Fibroblast of the conjunctiva (primary cell): Measurements from ENCODE around the gene TMEM51.

Experiments used
- DNase-seq: peaks from one replicate; pipeline ENCODE4 v3.0.0-alpha.2; 2010; ENCODE audit warnings: low read depth

Gene TMEM51

DNA sequence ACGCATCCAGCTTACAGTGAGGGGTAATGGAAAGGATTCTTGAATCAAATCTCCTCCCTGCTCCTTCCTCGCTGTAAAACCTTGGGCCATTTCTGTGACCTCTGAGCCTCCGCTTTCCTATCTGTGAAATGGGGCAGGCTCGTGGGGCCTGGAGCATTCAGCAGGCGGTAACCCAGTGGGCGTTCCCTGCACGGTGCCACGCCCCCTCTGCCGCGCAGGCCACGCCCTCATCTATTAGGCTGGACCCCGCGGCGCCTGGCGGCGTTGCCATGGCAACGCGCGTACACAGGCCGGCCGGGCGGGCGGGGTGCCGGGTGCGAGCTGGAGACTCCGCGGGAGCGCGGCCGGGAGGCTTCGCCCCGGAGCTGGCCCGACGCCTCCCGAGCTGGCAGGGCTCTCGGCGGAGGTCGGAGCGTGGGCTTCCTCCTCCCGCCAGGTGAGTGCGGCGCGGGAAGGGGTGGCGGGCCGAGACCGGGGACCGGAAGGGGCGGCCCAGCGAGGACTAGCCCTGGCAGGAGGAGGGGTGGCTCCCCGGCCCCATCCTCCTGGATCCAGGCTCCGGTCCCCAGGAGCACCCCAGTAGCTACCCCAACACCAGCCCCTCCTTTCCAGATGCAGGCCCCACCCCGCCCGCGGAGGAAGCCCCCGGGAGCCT is 93.5 kb downstream of the TMEM51 start, which contains the start of gene FHAD1:
TSS of gene FHAD1 (plus strand) at position 264 of the 655 bp plus-strand sequence. CDS start 4,562 bp downstream, outside the sequence.
- DNase-seq = peak; percentile 40

GRCh38 chr1:15248216-15248615 is 94.7 kb downstream of the TMEM51 start:
- DNase-seq = no peak

DNA sequence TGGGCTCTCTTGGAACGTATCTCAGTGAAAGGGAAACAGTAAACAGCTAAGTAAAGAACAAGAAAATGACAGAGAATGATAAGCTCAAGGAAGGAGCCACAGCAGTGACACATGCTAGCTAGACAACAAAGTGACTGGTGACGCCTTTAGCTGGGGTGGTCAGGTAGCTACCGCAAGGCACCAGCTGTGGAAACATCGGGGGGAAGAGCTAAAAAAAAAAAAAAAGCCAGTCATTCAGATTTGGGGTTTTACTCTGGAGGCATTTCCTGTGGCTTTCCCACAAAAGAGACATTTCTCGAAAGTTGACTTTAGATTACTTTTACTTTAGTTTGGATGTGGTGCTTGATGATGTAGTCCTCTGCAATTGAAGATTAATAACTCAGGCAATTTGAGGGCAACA is 95.5 kb downstream of the TMEM51 start:
- DNase-seq = no peak

GRCh38 chr1:15251857-15252835 is 98.6 kb downstream of the TMEM51 start:
- no peak for DNase-seq

DNA sequence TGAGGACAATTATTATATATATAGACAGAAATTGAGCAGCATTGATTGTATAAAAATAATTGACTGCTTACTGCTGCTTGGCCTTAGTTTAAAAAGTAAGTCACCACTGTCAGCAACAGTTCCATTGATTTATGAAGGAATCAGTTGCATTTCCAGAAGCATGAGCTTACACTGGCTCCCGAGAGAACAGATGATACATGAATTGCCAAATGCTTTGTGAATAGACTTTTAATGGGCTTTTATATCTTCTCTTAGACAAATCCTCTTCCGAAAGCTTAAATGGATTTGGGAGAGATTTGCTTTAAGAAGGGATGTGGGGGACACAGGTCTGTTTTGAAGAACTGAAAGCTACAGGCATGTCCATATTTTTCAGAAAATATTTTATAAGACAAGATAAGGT is 101.0 kb downstream of the TMEM51 start:
- no peak for DNase-seq

GRCh38 chr1:15255582-15256149 is 102.1 kb downstream of the TMEM51 start:
- no peak for DNase-seq

DNA sequence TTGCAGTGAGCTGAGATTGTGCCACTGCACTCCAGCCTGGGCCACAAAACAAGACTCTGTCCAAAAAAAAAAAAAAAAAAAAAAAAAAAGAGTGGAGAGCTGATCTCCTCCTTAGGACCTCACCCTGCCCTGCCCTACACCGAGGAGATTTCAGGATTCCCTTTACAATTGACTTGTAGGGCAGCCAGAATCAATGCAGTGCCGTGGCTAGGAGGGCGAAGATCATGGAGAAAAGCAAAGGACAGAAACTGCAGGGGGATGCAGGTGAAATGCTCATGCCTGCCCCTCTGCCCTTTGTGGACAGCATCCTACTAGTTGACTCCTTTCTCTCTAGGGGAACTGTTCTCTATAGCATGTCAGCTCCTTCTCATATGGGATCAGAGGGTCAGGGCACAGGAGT is 103.0 kb downstream of the TMEM51 start:
- DNase-seq = no peak

GRCh38 chr1:15257309-15257708 is 103.8 kb downstream of the TMEM51 start:
- DNase-seq = no peak

DNA sequence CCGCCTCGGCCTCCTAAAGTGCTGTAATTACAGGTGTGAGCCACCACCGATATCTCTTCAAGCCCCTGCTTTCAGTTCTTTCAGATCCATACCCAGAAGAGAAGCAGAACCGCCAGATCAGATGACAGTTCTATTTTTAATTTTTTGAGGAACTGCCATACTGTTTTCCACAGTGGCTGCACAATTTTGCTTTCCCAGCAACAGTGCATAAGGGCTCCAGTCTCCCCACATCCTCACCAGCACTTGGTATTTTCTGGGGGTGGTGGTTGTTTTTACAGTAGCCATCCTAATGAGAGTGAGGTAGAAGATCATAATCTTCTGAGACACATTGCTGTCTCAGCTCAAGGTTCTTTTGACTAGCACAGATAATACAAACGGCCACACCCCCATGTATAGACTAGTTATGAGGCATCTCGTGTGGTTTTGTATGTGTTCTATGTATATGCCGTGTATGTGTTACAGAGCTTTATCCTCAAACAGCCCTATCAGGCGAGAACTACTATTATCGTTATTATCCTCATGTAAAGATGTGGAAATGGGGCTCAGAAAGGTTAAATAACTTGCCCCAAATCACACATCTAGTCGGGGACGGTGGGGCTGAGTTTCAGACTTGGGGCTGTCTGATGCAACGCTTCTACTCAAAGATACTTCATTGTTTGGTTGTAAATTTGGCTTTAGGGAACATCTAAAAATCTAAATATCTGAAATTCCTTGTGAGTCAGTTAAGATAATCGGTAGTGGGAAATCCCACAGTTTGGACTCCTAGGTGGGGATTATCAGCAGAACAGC is 105.5 kb downstream of the TMEM51 start:
- DNase-seq = no peak

- no peak for DNase-seq
Observed at GRCh38 chr1:15259622-15260007, 106.1 kb downstream of the TMEM51 start.

GRCh38 chr1:15260418-15261154 is 107.0 kb downstream of the TMEM51 start:
- no peak for DNase-seq

DNA sequence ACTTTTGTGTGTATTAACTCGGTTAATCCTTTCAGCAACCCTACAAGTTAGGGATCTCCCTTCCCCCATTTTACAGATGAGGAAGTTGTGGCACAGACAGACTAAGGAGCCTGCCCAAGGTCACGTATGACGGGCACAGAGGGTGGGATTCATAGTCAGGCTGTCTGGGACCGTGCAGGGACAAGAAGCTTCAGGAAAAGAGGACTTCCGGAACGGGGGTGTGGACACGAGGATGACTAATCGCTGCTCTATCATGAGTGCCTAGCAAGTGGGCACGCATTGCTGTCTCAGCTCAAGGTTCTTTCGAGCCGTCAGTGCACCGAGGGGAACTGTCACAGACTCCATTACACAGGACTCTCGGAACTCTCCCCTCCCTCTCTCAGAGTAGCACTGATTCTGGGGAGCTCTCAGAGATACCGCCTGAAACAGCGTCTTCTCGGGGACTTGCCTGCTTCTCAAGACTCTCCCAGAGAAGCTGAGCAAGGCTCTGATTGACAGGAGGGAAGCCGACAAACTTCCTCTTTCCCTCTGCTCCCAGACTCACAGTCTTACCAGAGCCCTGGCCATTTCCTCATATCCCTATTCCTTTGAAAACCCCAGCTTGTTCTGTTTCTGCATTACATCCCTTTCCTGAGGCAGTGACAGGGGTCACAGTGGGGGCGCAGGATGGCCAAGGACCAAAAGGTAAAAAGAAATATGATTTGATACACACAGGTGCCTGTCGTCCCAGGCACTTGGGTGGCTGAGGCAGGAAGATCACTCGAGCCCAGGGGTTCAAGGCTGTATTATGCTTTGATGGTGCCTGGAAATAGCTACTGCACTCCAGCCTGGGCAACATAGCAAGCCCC is 107.8 kb downstream of the TMEM51 start:
- DNase-seq = no peak

- no peak for DNase-seq
Observed at GRCh38 chr1:15262003-15262377, 108.4 kb downstream of the TMEM51 start.

- no peak for DNase-seq
Observed at GRCh38 chr1:15262706-15263105, 109.2 kb downstream of the TMEM51 start.

GRCh38 chr1:15264769-15265168 is 111.2 kb downstream of the TMEM51 start:
- DNase-seq = no peak
